ENCODE data around the gene SYT2. TPM values are rescaled to one million over a fixed set of nuclear protein-coding genes. Genes with fewer than 3 reads are reported as not detected.
"Not testable (repeated sequence)": the region's sequence is repeated elsewhere in the genome, so short reads cannot be mapped to it uniquely, and the experiment has no call there.

SYT2 gene
- polyA plus RNA-seq, 1 of the 3 experiments (the other 2 are of a cell fraction): 0.03 TPM

GRCh38 chr1:202627841-202628565, 82.3 kb downstream of the SYT2 start (continued):
- no peak for TF ChIP-seq NFIC (IDR thresholded peaks at IDR 0.05; ENCODE audit: borderline replicate concordance)

- 74% methylated on average over 5 of the region's 7 CpGs for WGBS (ENCODE audit: low lambda C conversion rate)
- POLR2A ChIA-PET; H3K9ac ChIP-seq; H3F3A ChIP-seq (replicated peaks; ENCODE audit: insufficient read depth); H3K79me2 ChIP-seq (ENCODE audit: insufficient read depth); H3K4me2 ChIP-seq; H4K20me1 ChIP-seq (ENCODE audit: insufficient read depth); H2AFZ ChIP-seq (ENCODE audit: low read depth); H3K9me2 ChIP-seq; H3K4me3 ChIP-seq (ENCODE audit: low read depth in 2 of 2, low read length in 1 of 2); DNase-seq; H3K27ac ChIP-seq (ENCODE audit: low read depth in 2 of 2, low read length in 1 of 2); H3K36me3 ChIP-seq (replicated peaks in 1 of 2; ENCODE audit: control insufficient read depth in 1 of 2, insufficient read depth in 2 of 2, low read length in 1 of 2); H3K9me3 ChIP-seq; H3K27me3 ChIP-seq (ENCODE audit: insufficient read depth); H3K4me1 ChIP-seq (ENCODE audit: control insufficient read depth in 1 of 2, insufficient read depth in 2 of 2, low read depth in 1 of 2, low read length in 1 of 2): not testable (repeated sequence)
- CTCF ChIA-PET: interaction anchor here (1.0 to 2.5 kb wide), 5 partner anchors 27 to 163 kb away, joined by 3 to 12 read pairs (median 7); no protein-coding TSS in a partner anchor
These were observed 83.2 kb downstream of the SYT2 start for GRCh38 chr1:202627036-202627435.

DNA sequence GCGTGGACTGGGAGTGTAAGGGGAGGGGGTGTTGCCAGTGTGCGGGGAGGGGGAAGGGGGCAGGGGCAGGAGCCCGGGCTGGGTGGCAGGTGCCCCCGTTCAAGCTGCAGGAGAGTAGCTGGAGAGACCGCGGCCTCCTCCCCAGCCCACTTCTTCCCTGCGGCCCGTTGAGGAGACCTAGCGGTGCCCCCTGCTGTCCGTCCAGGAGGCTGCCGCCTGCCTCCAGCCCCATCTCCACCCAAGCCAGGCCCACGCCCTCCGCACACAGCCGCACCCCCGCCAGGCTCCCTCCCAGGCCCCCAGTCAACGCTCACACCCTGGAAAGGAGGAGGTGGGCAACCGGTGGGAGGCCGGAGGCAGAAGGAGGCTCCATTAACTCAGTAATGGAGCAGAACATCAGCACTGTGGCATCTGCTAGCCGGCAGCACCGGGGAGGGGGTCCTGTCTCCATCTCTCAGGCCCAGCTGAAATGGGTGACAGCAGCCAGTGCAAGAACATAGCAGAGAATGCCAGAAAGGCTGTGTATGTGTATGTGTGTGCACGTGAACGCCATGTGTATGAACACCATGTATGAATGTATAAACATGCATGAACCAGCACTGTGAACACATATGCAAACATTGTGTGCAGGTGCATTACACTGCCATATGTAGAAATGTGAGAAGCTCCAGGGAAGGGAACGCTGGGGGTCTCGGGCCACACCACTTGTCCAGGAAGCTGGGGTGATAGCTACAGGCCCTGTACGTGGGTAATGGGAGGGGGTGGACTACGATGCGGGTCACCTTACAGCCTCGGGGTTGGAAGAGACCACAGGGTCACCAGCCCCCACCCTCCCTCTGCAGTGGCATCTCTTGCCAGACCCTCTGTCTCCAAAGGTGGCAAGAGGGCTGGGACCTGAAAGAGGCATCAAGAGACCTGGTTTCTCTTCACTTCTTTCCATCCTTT, 84.6 kb downstream of the SYT2 start:
- Histone ChIP-seq H4K20me1 (ENCODE audit: insufficient read depth) (no peaks in the 10 kb centered on the region), H3K4me1 (ENCODE audit: control insufficient read depth in 1 of 2, insufficient read depth in 2 of 2, low read depth in 1 of 2, low read length in 1 of 2) (peaks cover 0 to 7% of the 10 kb centered on the region in 2 experiments; a peak in 3 of 4 replicates), H3K36me3 (replicated peaks in 1 of 2; ENCODE audit: control insufficient read depth in 1 of 2, insufficient read depth in 2 of 2, low read length in 1 of 2) (no peaks in the 10 kb centered on the region), H3K27ac (ENCODE audit: low read depth in 2 of 2, low read length in 1 of 2) (no peak overlapping the region), H3K4me3 (ENCODE audit: low read depth in 2 of 2, low read length in 1 of 2) (no peak overlapping the region; a peak in 1 of 4 replicates), H3K9me3 (no peaks in the 10 kb centered on the region), H3K9ac (no peak overlapping the region), H2AFZ (ENCODE audit: low read depth) (no peak overlapping the region), H3K9me2 (no peaks in the 10 kb centered on the region), H3K27me3 (ENCODE audit: insufficient read depth) (no peaks in the 10 kb centered on the region), H3F3A (replicated peaks; ENCODE audit: insufficient read depth) (no peaks in the 10 kb centered on the region), H3K79me2 (ENCODE audit: insufficient read depth) (no peaks in the 10 kb centered on the region), H3K4me2 (no peak overlapping the region)
- ChIA-PET CTCF (interaction anchor here (0.5 to 2.5 kb wide), 10 partner anchors 9 to 94 kb away, joined by 3 to 12 read pairs (median 4); no protein-coding TSS in a partner anchor), POLR2A (interaction anchor here (0.6 to 0.8 kb wide), 2 partner anchors 275 to 276 kb away, joined by 3 to 4 read pairs; no protein-coding TSS in a partner anchor)
- WGBS (ENCODE audit: low lambda C conversion rate): 37% methylated on average over 17 of the region's 28 CpGs
- peak; percentile 92 for DNase-seq
- no peak for TF ChIP-seq RFX5 (IDR thresholded peaks at IDR 0.05; ENCODE audit: low read length)
- TF ChIP-seq EZH2phosphoT487 (IDR thresholded peaks at IDR 0.05; ENCODE audit: borderline replicate concordance, low read depth): no peak
- TF ChIP-seq RXRA (IDR thresholded peaks at IDR 0.05; ENCODE audit: borderline replicate concordance, low read depth): no peak
- TF ChIP-seq MAX (IDR thresholded peaks at IDR 0.05; ENCODE audit: low read depth): no peak
- TF ChIP-seq CTCF (IDR thresholded peaks at IDR 0.05): peak; percentile 64
- TF ChIP-seq USF2 (IDR thresholded peaks at IDR 0.05; ENCODE audit: borderline replicate concordance, low read depth, low read length): no peak
- TF ChIP-seq REST (IDR thresholded peaks at IDR 0.05; ENCODE audit: low read depth, low read length): no peak
- no peak for TF ChIP-seq TCF12 (IDR thresholded peaks at IDR 0.05)
- TF ChIP-seq EP300 (IDR thresholded peaks at IDR 0.05; ENCODE audit: borderline replicate concordance in 1 of 2, low read depth in 1 of 2, low read length in 1 of 2): no peak
- peak; percentile 69 for TF ChIP-seq RAD21 (IDR thresholded peaks at IDR 0.05; ENCODE audit: low read length)
- no peak for TF ChIP-seq FOXM1 (IDR thresholded peaks at IDR 0.05; ENCODE audit: low read depth)
- no peak for TF ChIP-seq MXI1 (IDR thresholded peaks at IDR 0.05; ENCODE audit: low read depth, low read length)
- TF ChIP-seq TAF1 (IDR thresholded peaks at IDR 0.05; ENCODE audit: borderline replicate concordance, low read depth, low read length): no peak
- TF ChIP-seq SMC3 (IDR thresholded peaks at IDR 0.05; ENCODE audit: low read depth, low read length): peak; percentile 88
- no peak for TF ChIP-seq GATA2 (CRISPR knock-in tag; IDR thresholded peaks at IDR 0.05)

Data from SK-N-SH (cell line).